DMS114 treated with DMSO at 0.1 percent for 48 hours (cell line): ENCODE data around the gene GAMT.

Experiments used
- DNase-seq: peaks from one replicate; lab custom pipeline; 2025; ENCODE audit not compliant: unreplicated experiment; lab: John Stamatoyannopoulos, UW

The GAMT gene

DNA sequence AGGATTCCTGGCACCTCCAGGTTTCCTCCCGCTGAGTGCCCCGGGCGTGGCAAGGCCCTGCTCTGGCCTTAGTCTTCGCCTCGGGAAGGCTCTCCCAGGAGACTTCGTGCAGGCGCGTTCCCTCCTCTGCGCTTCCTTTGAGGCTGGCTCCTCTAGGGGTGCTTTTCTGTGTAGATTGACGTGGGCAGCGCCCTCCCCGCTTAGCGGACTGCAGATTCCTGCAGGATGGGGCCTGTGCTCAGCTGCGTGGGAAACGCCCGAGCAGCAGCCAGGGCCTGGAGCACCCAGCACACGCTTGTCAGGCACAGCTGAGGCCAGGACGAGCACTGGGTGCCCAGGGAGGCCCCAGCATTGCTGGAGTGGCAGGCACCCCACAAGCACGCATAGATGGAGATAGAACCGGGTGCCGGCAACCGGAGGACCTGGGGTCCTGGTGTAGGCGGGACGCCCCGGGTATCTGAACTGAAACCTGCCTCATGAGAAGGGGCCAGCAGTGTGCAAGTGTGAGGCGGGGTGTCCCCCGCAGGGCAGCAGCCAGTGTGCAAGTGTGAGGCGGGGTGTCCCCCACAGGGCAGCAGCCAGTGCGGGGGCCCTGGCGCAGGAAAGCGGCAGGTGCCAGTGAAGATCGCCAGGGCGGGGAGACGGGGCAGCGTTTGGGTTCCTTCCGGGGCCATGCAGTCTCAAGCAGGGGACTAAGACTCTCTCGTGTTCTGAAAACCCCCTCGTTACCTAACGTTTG, 14.2 kb downstream of the GAMT start:
- no peak for DNase-seq

- no peak for DNase-seq
Observed at GRCh38 chr19:1385816-1386215, 15.5 kb downstream of the GAMT start.

DNA sequence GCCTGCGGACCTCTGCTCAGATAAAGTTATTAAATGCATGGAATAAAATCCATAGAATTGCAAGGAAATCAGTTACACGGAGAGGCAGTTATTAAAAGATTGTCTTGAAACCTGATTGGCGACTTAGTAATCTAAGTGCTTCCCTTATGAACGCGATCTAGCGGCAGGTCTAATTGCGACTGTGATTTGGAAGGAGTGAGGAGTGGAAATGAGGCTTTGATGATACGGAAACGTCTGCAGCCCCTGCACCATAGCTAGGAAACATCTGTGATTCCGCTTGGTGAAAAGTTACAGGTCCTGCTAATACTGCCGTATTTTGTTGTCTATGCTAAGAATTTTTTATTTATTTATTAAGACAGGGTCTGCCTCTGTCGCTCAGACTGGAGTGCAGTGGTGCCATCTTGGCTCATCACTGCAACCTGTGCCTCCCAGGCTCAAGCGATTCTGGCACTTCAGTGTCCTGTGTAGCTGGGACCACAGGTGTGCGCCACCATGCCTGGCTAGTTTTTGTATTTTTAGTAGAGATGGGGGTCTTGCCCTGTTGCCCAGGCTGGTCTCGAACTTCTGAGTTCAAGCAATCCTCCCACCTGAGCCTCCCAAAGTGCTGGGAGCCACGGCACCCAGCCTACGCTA, 16.7 kb downstream of the GAMT start:
- no peak for DNase-seq

- DNase-seq, result no peak
Observed at GRCh38 chr19:1384085-1384462, 17.3 kb downstream of the GAMT start.

DNA sequence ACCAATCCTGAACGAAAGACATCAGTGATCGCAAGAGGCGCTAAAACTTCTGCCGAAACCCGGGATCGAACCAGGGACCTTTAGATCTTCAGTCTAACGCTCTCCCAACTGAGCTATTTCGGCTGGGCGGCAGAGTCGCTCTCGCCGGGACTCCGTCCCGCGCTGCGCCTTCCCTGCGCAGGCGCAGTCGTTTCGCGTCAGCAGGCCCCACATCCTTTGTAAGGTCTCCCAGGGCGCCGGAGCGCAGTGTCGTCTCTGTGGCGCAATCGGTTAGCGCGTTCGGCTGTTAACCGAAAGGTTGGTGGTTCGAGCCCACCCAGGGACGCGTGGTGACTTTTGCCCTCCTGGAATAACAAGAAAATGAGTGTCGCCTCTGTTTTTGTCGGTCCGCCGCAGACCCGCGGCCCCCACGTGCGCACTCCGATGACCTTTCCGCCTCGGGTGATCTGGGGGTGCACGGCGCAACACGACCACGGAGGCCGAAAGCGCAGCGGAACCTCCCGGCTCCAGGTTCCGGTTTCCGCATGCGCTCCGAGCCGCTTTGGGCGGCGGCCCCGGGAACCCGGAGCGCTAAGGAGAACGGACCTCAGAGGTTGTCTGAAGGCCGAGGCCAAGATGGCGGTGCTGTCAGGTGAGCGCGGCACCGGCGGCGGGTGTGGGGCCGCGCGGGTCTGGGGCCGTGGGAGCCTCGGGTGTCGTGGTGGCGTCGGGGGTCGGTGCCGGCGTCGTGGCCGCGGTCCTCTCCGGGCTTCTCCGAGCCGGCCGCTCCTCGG, 17.8 kb downstream of the GAMT start, which contains the start of gene NDUFS7:
NDUFS7 (plus strand) TSS at position 596 of the 773 bp plus-strand sequence; CDS start at position 616, 20 bp downstream.
- peak; percentile 62 for DNase-seq

DNA sequence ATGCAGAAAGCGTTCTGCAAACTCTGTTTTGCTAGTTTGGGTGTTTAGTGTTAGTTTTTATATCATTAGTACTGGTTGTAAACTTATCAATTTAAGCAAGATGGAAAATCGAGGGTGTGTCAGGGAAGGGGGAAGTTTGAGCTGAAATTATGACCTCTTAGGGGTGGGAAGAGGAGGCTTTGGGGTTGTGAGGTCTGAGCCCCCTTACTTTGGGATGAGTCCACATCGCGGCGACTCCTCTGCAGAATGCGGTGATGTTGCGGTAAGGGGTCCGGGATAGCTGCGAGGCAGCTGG, 18.4 kb downstream of the GAMT start:
- DNase-seq, result no peak

DNA sequence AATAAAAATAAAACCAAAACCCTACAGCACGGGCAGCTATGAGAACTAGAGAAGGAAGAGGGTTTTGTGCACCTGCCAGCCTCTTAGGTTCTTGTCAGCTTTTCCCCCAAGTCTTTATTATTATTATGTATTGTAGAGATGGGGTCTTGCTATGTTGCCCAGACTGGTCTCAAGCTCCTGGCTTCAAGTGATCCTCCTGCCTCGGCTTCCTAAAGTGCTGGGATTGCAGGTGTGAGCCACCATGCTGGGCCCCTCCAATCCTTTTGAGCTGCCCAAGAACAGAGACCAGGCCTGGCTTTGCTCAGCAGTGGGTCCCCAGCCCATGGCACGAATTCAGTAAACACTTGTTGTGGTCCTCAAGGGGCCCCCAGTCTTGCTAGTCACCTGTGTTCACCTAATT, 19.1 kb downstream of the GAMT start:
- DNase-seq, result no peak

- no peak for DNase-seq
Observed at GRCh38 chr19:1379961-1380489, 21.3 kb downstream of the GAMT start.

DNA sequence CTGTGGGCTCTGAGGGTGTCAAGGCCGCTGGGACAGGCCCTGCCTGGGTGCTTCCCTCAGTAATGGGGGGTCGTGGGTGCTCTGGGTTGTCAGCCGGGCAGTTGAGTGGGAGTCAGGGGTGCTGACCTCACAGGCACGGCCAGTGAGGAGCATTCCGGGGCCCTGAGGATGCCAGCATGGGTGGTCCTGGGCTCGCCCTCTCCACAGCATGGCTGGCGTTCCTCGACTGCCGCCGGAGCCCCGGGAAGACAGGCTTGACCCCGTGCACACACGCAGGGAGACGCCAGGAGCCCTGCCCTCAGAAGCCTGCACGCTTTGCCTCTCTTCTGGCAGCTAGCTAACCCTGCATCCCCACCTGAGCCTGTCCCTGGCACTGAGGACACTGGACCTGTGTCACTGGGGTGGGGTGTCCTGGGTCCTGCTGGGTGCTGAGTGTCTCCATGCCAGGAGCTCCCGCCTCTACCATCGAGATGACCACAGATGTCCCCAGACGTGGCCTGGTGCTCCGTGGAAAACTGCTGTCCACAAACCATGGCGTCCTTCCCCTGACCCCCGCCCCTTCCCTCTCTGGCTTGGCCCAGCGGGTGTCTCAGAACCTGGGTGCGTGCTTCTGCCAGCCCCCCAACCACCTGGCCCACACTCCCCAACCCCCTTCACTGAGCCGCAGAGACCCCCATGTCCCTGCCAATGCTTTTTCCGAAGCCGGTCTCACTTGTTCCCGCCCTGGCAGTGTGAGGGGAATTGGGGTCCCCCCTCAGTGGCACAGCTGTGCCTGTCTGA, 22.0 kb downstream of the GAMT start:
- DNase-seq, result no peak

- no peak for DNase-seq
Observed at GRCh38 chr19:1377965-1378785, 23.2 kb downstream of the GAMT start.

DNA sequence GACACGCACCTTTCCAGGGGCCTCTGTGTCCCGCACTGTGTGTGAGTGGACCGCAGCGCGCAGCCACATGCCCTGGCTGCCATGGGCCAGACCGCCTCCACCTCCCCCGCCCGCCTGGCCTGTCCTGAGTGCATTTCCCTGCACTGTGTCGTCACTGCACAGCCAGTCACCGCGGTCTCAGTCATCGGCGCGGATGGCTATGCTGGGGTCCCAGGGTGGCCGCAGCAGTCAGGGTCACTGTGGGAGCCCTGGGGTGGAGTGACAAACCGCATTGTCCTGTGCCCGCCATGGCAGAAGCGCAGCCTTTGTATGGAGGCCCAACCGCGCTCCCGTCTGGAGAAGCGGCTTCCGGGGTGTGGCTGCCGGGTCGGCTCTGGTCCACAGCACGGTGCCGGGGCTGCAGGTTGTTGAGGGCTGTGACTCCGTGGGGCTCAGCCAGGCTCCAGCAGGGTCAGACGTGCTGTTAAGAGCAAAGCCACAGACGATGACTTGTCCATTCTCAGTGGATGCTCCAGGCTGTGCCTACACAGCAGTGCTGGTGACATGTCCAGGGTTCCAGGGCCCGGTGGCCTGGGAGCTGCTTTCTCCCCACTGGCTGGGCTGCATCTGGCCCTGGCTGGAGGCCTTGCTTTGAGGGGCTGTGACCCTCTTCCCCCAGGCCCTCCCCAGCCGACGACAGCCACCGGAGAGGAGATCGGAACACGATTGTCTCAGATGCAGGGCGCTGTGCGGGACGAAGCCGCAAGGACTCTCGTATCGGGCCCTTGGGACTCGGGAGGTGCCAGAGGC, 24.0 kb downstream of the GAMT start:
- DNase-seq, result no peak

- no peak for DNase-seq
Observed at GRCh38 chr19:1376415-1376805, 24.9 kb downstream of the GAMT start.

- DNase-seq, result no peak
Observed at GRCh38 chr19:1374250-1374577, 27.1 kb downstream of the GAMT start.

DNA sequence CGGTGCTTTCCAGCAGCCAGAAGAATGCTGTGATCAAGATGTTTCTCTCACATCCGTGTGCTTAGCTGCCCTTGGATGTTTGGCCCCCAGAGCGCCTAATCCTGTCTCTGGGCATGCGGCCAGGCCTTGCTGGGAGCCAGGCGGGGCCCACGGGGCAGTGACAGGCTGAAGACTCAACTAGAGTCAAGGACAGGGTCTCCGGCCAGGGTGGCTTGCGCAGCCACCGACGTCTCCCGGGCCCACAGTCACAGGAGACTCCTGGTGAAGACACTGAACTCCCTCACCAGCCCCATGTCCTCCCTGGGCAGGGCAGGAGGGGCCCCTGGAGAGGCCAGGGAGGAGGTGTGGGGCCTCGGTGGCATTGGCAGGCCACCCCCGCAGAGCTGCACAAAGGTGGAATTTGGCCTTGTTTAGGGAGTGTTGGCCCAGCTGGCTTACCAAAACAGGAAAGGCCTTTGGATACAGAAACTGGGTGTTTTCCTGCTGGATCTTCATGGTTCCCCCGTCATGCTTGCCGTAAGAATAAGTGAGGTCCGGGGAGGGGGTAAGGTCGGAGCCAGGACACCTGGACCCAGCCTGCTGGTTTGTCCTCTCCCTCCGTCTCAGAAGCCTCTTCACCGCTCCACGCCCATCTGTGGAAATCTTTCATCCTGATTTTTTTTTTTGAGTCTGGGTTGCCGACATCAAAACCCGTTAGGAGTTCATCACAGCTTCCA, 27.6 kb downstream of the GAMT start:
- DNase-seq, result no peak

GRCh38 chr19:1373042-1373533, 28.3 kb downstream of the GAMT start:
- no peak for DNase-seq

GRCh38 chr19:1370579-1371361, 30.6 kb downstream of the GAMT start:
- DNase-seq, result no peak

DNA sequence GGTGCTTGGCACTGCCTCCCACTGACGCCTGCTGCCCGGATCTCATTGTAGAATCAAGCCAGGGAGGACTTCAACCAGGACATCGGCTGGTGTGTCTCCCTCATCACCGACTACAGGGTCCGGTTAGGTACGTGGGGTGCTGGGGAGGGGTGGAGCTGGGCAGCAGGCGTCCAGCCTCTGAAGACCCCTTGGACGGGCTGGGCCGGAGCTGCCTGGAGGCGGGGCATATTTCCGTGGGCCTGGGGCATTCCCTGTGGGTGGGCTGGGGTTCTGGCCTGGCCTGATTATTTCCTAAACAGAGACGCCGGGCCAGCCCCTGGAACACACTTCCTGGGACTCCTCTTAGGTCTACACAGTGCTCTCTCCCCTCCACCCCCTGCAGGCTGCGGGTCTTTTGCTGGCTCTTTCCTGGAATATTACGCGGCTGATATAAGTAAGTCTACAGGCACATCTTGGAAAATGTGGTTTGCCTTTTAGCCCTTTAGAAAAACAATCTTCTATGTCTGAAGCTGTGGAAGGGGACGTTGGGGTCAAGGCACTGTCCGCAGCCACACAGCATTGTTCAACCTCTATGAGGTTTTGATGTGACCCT, 32.0 kb downstream of the GAMT start:
- DNase-seq, result no peak
